Panc1 (cell line): ENCODE data around the gene NME3. TPM values are rescaled to one million over a fixed set of nuclear protein-coding genes. Genes with fewer than 3 reads are reported as not detected.

ENCODE experiments used
- ATAC-seq: fragments of 200-7000 bp; cut with Tn5 transposase; 2 replicates; pipeline ENCODE4 v1.9.1; 2020; ENCODE audit warnings: mild to moderate bottlenecking, moderate library complexity
- BruUV-seq: library from RNA; stranded (reverse); fragments of 400-500 nt; replicated peaks from 2 replicates; lab custom pipeline; 2021; lab: Mats Ljungman, UMichigan
- CTCF ChIA-PET: fragments of 300-600 bp; sonication (Branson Sonifier 250); formaldehyde crosslinking; loops from one replicate; lab custom pipeline; 2022; ENCODE audit warnings: antibody characterized with exemption; lab: Charles Lee
- POLR2A ChIA-PET: fragments of 300-600 bp; sonication (Branson Sonifier 250); formaldehyde crosslinking; loops from one replicate; lab custom pipeline; 2022; ENCODE audit warnings: antibody characterized with exemption; lab: Charles Lee
- DNase-seq: peaks from one replicate; pipeline ENCODE4 v3.0.0-alpha.2; 2010; ENCODE audit warnings: low read depth, low spot score
- H3K27ac ChIP-seq: 2 replicates; pipeline ENCODE4 v1.5.1; 2011; ENCODE audit warnings: mild to moderate bottlenecking, low read length, inconsistent platforms
- H3K27me3 ChIP-seq: fragments of 200-500 bp; sonication (Bioruptor generic); 2 replicates; pipeline ENCODE4 v1.6.0; 2014; ENCODE audit warnings: low read length, inconsistent platforms; ENCODE audit not compliant: control insufficient read depth, insufficient read depth
- H3K36me3 ChIP-seq: fragments of 200-500 bp; sonication (Bioruptor generic); 2 replicates; pipeline ENCODE4 v1.5.1; 2014; ENCODE audit warnings: inconsistent platforms, mild to moderate bottlenecking, low read length, moderate library complexity; ENCODE audit not compliant: control insufficient read depth, insufficient read depth
- H3K4me1 ChIP-seq: 2 replicates; pipeline ENCODE4 v1.5.1; 2011; ENCODE audit warnings: inconsistent platforms, mild to moderate bottlenecking, low read length, moderate library complexity; ENCODE audit not compliant: control insufficient read depth, insufficient read depth
- H3K4me3 ChIP-seq, 2 experiments: 2 replicates each; pipeline ENCODE4 v1.5.1; 2011 to 2012; ENCODE audit warnings: low read depth in 2 of 2, low read length in 2 of 2, mild to moderate bottlenecking in 2 of 2, inconsistent platforms in 1 of 2, moderate library complexity in 1 of 2
- H3K9me3 ChIP-seq: fragments of 200-500 bp; sonication (Bioruptor generic); 2 replicates; pipeline ENCODE4 v1.5.1; 2014; ENCODE audit warnings: low read depth, mild to moderate bottlenecking, inconsistent platforms, low read length, moderate library complexity; ENCODE audit not compliant: control insufficient read depth, insufficient read depth
- POLR2AphosphoS5 ChIP-seq: IDR thresholded peaks from 2 replicates; pipeline ENCODE4 v1.6.1; 2012; ENCODE audit warnings: mild to moderate bottlenecking, low read depth, low read length, moderate library complexity
- SIN3A ChIP-seq: IDR thresholded peaks from 2 replicates; pipeline ENCODE4 v1.6.1; 2012; ENCODE audit warnings: low read depth, mild to moderate bottlenecking, low read length, moderate library complexity, borderline replicate concordance; ENCODE audit not compliant: insufficient read depth
- TCF7L2 ChIP-seq: IDR thresholded peaks from 2 replicates; pipeline ENCODE4 v1.6.1; 2011; ENCODE audit warnings: mild to moderate bottlenecking, low read depth, low read length, inconsistent platforms
- in situ Hi-C: cut with HindIII; loops from 2 replicates; pipeline ENCODE4 v1.10.0; 2016; ENCODE audit warnings: low sequenced_read_pairs, low pct_unique_long_range_greater_than_20kb
- intact Hi-C: fragments of 100-400 bp; cut with micrococcal nuclease; formaldehyde crosslinking; loops from one replicate; pipeline ENCODE4 v1.10.0; 2022; ENCODE audit not compliant: unreplicated experiment
- total RNA-seq: library from RNA; stranded (reverse); gene quantifications from one replicate; pipeline ENCODE4 v1.2.1, GENCODE V29; 2021; ENCODE audit not compliant: unreplicated experiment
- TF ChIP-seq, protein P1 (sequence below), 2 experiments: IDR thresholded peaks; 2 replicates each; pipeline ENCODE4 v1.6.1; 2011 to 2012; ENCODE audit warnings: low read depth in 2 of 2, control low read depth in 1 of 2, low read length in 1 of 2, mild to moderate bottlenecking in 1 of 2, moderate library complexity in 1 of 2; ENCODE audit not compliant: insufficient read depth in 1 of 2
- TF ChIP-seq, protein P2 (sequence below): fragments of 450-650 bp; IDR thresholded peaks from 2 replicates; pipeline ENCODE4 v1.5.1; 2017; ENCODE audit warnings: mild to moderate bottlenecking

The NME3 gene
- total RNA-seq, 1 experiment from 2014 or later, result 117 TPM

GRCh38 chr16:1790261-1790610, 18.9 kb upstream of the NME3 start:
- DNase-seq, result no peak
- intact Hi-C loops, result no loop called here
- TF ChIP-seq TCF7L2, result no peak
- no peak for TF ChIP-seq POLR2AphosphoS5
- TF ChIP-seq, protein P1, sequence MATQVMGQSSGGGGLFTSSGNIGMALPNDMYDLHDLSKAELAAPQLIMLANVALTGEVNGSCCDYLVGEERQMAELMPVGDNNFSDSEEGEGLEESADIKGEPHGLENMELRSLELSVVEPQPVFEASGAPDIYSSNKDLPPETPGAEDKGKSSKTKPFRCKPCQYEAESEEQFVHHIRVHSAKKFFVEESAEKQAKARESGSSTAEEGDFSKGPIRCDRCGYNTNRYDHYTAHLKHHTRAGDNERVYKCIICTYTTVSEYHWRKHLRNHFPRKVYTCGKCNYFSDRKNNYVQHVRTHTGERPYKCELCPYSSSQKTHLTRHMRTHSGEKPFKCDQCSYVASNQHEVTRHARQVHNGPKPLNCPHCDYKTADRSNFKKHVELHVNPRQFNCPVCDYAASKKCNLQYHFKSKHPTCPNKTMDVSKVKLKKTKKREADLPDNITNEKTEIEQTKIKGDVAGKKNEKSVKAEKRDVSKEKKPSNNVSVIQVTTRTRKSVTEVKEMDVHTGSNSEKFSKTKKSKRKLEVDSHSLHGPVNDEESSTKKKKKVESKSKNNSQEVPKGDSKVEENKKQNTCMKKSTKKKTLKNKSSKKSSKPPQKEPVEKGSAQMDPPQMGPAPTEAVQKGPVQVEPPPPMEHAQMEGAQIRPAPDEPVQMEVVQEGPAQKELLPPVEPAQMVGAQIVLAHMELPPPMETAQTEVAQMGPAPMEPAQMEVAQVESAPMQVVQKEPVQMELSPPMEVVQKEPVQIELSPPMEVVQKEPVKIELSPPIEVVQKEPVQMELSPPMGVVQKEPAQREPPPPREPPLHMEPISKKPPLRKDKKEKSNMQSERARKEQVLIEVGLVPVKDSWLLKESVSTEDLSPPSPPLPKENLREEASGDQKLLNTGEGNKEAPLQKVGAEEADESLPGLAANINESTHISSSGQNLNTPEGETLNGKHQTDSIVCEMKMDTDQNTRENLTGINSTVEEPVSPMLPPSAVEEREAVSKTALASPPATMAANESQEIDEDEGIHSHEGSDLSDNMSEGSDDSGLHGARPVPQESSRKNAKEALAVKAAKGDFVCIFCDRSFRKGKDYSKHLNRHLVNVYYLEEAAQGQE (IDR thresholded peaks at IDR 0.05; ENCODE audit: insufficient read depth in 1 of 2, low read depth in 2 of 2, low read length in 1 of 2), result no peak
- TF ChIP-seq SIN3A, result no peak
- TF ChIP-seq, protein P2, sequence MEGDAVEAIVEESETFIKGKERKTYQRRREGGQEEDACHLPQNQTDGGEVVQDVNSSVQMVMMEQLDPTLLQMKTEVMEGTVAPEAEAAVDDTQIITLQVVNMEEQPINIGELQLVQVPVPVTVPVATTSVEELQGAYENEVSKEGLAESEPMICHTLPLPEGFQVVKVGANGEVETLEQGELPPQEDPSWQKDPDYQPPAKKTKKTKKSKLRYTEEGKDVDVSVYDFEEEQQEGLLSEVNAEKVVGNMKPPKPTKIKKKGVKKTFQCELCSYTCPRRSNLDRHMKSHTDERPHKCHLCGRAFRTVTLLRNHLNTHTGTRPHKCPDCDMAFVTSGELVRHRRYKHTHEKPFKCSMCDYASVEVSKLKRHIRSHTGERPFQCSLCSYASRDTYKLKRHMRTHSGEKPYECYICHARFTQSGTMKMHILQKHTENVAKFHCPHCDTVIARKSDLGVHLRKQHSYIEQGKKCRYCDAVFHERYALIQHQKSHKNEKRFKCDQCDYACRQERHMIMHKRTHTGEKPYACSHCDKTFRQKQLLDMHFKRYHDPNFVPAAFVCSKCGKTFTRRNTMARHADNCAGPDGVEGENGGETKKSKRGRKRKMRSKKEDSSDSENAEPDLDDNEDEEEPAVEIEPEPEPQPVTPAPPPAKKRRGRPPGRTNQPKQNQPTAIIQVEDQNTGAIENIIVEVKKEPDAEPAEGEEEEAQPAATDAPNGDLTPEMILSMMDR, result no peak
- Histone ChIP-seq H3K27ac (no peak overlapping the region), H3K9me3 (no peaks in the 10 kb centered on the region), H3K27me3 (no peaks in the 10 kb centered on the region), H3K36me3 (no peaks in the 10 kb centered on the region), H3K4me1 (peaks cover 3% of the 10 kb centered on the region; the same call in 1 of the 2 replicates), H3K4me3 (no peak overlapping the region)
- ChIA-PET POLR2A (no interaction called here), CTCF (no interaction called here)
- in situ Hi-C loops, result no loop called here
- no peak for ATAC-seq
- BruUV-seq, result no TSS peak

GRCh38 chr16:1789643-1790045, 18.3 kb upstream of the NME3 start:
- Histone ChIP-seq H3K4me3 (no peak overlapping the region), H3K27ac (no peak overlapping the region), H3K27me3 (no peaks in the 10 kb centered on the region), H3K36me3 (no peaks in the 10 kb centered on the region), H3K4me1 (peaks cover 3% of the 10 kb centered on the region; the same call in 1 of the 2 replicates), H3K9me3 (no peaks in the 10 kb centered on the region)
- ChIA-PET CTCF (no interaction called here), POLR2A (no interaction called here)
- ATAC-seq (no peak), DNase-seq (no peak)
- no peak for TF ChIP-seq POLR2AphosphoS5
- TF ChIP-seq, protein P2, result no peak
- no peak for TF ChIP-seq SIN3A
- TF ChIP-seq, protein P1 (IDR thresholded peaks at IDR 0.05; ENCODE audit: insufficient read depth in 1 of 2, low read depth in 2 of 2, low read length in 1 of 2), result no peak
- TF ChIP-seq TCF7L2, result no peak
- intact Hi-C loops, result no loop called here
- in situ Hi-C loops, result no loop called here
- BruUV-seq, result no TSS peak
